ENCODE data around the gene PPARA. TPM values are rescaled to one million over a fixed set of nuclear protein-coding genes. Genes with fewer than 3 reads are reported as not detected.

Gene PPARA
- total RNA-seq, 1 experiment from 2014 or later: 7.7 TPM

DNA sequence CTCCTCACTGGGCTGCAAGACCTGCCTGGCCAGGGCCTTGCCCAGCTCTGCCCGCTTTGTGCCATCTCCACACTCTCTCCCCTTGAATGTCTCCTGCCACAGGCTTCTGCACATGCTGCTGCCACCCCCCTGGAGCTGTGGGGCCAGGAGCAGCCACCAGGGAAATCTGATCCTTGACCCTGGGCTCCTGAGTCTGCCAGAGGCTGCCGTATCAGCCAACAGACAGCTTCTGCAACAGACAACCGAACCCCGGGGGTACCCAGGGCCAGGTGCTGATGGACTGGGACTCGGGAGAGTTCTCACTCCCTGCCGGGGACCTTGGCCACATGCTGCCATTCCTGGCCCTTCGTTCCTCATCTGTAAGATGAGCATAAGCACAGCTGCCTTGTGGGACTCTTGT, 3.3 kb upstream of the PPARA start:
- CTCF ChIA-PET: no interaction called here
- POLR2A ChIA-PET (ENCODE audit: unreplicated experiment): no interaction called here

DNA sequence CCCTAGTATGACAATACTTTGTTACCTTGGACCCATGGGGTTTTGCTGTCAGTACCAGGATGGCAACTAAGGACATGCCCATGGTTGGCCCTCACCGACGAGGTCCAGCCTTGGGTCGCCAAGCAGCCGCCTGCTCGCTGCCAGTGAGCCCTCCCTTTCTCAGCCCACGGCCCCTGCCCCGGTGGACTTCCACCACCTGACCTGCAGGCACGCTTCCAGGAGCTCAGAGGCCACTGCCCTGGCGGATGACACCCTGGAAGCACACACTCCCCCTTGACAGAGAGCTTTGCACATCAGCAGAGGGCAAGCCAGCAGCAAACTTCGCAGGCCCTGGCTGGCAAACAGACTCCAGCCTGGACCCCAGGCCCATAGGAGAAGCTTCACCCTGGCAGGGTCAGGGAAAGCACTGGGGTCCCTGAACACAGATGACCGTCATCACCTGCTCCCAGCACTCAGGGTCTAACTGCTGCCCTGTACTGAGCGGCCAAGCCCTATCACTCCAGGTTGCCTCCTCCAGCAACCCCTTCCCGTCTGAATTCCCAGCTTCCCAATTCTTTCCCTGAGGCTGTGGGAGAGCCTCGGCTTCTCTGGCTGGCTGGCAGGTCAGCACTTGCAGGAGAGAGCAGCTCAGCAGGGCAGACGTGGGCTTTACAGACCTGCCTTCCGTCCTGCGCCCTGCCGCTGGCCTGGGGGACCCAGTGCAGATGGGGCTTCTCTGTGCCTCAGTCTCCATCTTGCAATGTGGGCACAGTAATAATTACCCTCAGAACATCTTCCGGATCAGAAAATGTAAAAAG, 2.7 kb upstream of the PPARA start:
- Histone ChIP-seq H3F3A (ENCODE audit: low read length, unreplicated experiment) (no peaks in the 10 kb centered on the region), H3K79me2 (ENCODE audit: low read length) (no peaks in the 10 kb centered on the region), H3K9ac (ENCODE audit: low read length) (no peak overlapping the region), H3K36me3 (ENCODE audit: low read depth, low read length) (no peaks in the 10 kb centered on the region), H2AFZ (ENCODE audit: low read length) (no peak overlapping the region), H3K27me3 (ENCODE audit: low read length) (0 out of 2 replicates have a peak, but pooled peaks cover 4% of the 10 kb centered on the region), H3K4me3 (ENCODE audit: low read length) (no peak overlapping the region), H3K9me3 (ENCODE audit: low read length) (no peaks in the 10 kb centered on the region), H3K9me2 (replicated peaks; ENCODE audit: low read length) (no peaks in the 10 kb centered on the region), H3K27ac (ENCODE audit: low read length) (no peak overlapping the region), H4K20me1 (ENCODE audit: low read length) (no peaks in the 10 kb centered on the region), H3K4me2 (ENCODE audit: low read length) (no peak overlapping the region), H3K4me1 (ENCODE audit: insufficient read depth, low read length) (peaks cover 5% of the 10 kb centered on the region)
- POLR2A ChIA-PET (ENCODE audit: unreplicated experiment): no interaction called here
- TF ChIP-seq EZH2 (IDR thresholded peaks at IDR 0.05; ENCODE audit: low read length, unreplicated experiment) (no peak), EZH2phosphoT487 (IDR thresholded peaks at IDR 0.05; ENCODE audit: borderline replicate concordance, low read length) (no peak)
- TF ChIP-seq, protein P1, sequence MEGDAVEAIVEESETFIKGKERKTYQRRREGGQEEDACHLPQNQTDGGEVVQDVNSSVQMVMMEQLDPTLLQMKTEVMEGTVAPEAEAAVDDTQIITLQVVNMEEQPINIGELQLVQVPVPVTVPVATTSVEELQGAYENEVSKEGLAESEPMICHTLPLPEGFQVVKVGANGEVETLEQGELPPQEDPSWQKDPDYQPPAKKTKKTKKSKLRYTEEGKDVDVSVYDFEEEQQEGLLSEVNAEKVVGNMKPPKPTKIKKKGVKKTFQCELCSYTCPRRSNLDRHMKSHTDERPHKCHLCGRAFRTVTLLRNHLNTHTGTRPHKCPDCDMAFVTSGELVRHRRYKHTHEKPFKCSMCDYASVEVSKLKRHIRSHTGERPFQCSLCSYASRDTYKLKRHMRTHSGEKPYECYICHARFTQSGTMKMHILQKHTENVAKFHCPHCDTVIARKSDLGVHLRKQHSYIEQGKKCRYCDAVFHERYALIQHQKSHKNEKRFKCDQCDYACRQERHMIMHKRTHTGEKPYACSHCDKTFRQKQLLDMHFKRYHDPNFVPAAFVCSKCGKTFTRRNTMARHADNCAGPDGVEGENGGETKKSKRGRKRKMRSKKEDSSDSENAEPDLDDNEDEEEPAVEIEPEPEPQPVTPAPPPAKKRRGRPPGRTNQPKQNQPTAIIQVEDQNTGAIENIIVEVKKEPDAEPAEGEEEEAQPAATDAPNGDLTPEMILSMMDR (conservative IDR thresholded peaks at IDR 0.05; ENCODE audit: low read depth, low read length): no peak
- CTCF ChIA-PET: no interaction called here
- no peak for ATAC-seq
- DNase-seq: no peak
- BruUV-seq (replicated peaks): no TSS peak
- intact Hi-C loops (cut with micrococcal nuclease): loop anchor here (5.0 kb wide), 1 partner anchor 105 kb away; the partner anchor contains the start of gene CDPF1

More for the DNA sequence above, 3.3 kb upstream of the PPARA start:
- H3K9ac ChIP-seq (ENCODE audit: low read length): no peak overlapping the region
- no peaks in the 10 kb centered on the region for H3K9me2 ChIP-seq (replicated peaks; ENCODE audit: low read length)
- H3K4me2 ChIP-seq (ENCODE audit: low read length): no peak overlapping the region
- H3K9me3 ChIP-seq (ENCODE audit: low read length): no peaks in the 10 kb centered on the region
- no peak overlapping the region for H3K27ac ChIP-seq (ENCODE audit: low read length)
- H3F3A ChIP-seq (ENCODE audit: low read length, unreplicated experiment): no peaks in the 10 kb centered on the region
- no peaks in the 10 kb centered on the region for H3K79me2 ChIP-seq (ENCODE audit: low read length)
- no peak overlapping the region for H2AFZ ChIP-seq (ENCODE audit: low read length)
- ATAC-seq: no peak
- no peak overlapping the region for H3K4me3 ChIP-seq (ENCODE audit: low read length)
- intact Hi-C loops (cut with micrococcal nuclease): loop anchor here (5.0 kb wide), 1 partner anchor 105 kb away; the partner anchor contains the start of gene CDPF1
- no peaks in the 10 kb centered on the region for H3K36me3 ChIP-seq (ENCODE audit: low read depth, low read length)
- no peak for DNase-seq
- peaks cover 5% of the 10 kb centered on the region for H3K4me1 ChIP-seq (ENCODE audit: insufficient read depth, low read length)
- TF ChIP-seq, protein P1 (conservative IDR thresholded peaks at IDR 0.05; ENCODE audit: low read depth, low read length): no peak
- 0 out of 2 replicates have a peak, but pooled peaks cover 4% of the 10 kb centered on the region for H3K27me3 ChIP-seq (ENCODE audit: low read length)
- no peaks in the 10 kb centered on the region for H4K20me1 ChIP-seq (ENCODE audit: low read length)
- BruUV-seq (replicated peaks): no TSS peak

DNA sequence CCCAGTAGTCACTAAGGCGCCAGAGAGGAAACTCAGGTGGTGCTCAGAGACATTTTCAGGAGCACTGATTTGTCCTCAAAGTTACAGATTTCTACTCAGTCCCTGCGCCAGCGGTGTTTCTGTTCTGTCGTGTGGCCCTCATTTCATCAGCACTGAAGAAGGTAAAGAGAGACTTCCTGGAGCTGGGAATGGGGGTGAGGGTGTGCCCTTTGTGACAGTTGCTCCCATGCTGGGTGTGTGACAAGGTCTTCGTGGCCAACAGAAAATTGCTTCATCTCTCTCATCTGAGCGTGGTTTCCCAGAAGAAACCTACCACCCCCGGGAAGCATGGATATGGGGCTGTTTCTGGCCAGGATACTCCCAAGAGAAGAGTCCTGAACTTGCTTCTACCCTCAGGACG, 2.0 kb upstream of the PPARA start:
- no peak for DNase-seq
- H3K9ac ChIP-seq (ENCODE audit: low read length): no peak overlapping the region
- no peak for ATAC-seq
- H2AFZ ChIP-seq (ENCODE audit: low read length): no peak overlapping the region
- intact Hi-C loops (cut with micrococcal nuclease): loop anchor here (5.0 kb wide), 1 partner anchor 104 kb away; the partner anchor contains the start of gene CDPF1
- no TSS peak for BruUV-seq (replicated peaks)
- ChIA-PET POLR2A (ENCODE audit: unreplicated experiment) (no interaction called here), CTCF (interaction anchor here (0.7 kb wide), 1 partner anchor 1050 kb away, joined by 4 read pairs; no protein-coding TSS in a partner anchor)
- TF ChIP-seq, protein P1 (conservative IDR thresholded peaks at IDR 0.05; ENCODE audit: low read depth, low read length): no peak
- TF ChIP-seq EZH2phosphoT487 (IDR thresholded peaks at IDR 0.05; ENCODE audit: borderline replicate concordance, low read length) (no peak), EZH2 (IDR thresholded peaks at IDR 0.05; ENCODE audit: low read length, unreplicated experiment) (no peak)
- H3K4me3 ChIP-seq (ENCODE audit: low read length): no peak overlapping the region
- no peaks in the 10 kb centered on the region for H3K79me2 ChIP-seq (ENCODE audit: low read length)
- H3K27me3 ChIP-seq (ENCODE audit: low read length): 0 out of 2 replicates have a peak, but pooled peaks cover 4% of the 10 kb centered on the region
- H3K36me3 ChIP-seq (ENCODE audit: low read depth, low read length): no peaks in the 10 kb centered on the region
- H3K4me2 ChIP-seq (ENCODE audit: low read length): no peak overlapping the region
- H3K27ac ChIP-seq (ENCODE audit: low read length): no peak overlapping the region
- H4K20me1 ChIP-seq (ENCODE audit: low read length): no peaks in the 10 kb centered on the region
- no peaks in the 10 kb centered on the region for H3K9me2 ChIP-seq (replicated peaks; ENCODE audit: low read length)
- H3F3A ChIP-seq (ENCODE audit: low read length, unreplicated experiment): no peaks in the 10 kb centered on the region
- no peaks in the 10 kb centered on the region for H3K9me3 ChIP-seq (ENCODE audit: low read length)
- peaks cover 5% of the 10 kb centered on the region for H3K4me1 ChIP-seq (ENCODE audit: insufficient read depth, low read length)
